ENCODE data around the gene ZNF488.
A peak's percentile ranks its signal among the peaks of the same experiment; 100 is the strongest.

ZNF488 gene

GRCh38 chr10:47348661-47349470 lies 35.2 kb downstream of the ZNF488 start:
- no peak for DNase-seq

- DNase-seq: no peak
Observed at GRCh38 chr10:47348138-47348651, 35.9 kb downstream of the ZNF488 start, which contains the start of gene RBP3. Gene RBP3 (plus strand): TSS chr10:47348363. CDS start chr10:47348485, 122 bp downstream.

- DNase-seq: no peak
Observed at GRCh38 chr10:47347303-47347675, 36.8 kb downstream of the ZNF488 start.

- DNase-seq: no peak
Observed at GRCh38 chr10:47346581-47347302, 37.4 kb downstream of the ZNF488 start.

DNA sequence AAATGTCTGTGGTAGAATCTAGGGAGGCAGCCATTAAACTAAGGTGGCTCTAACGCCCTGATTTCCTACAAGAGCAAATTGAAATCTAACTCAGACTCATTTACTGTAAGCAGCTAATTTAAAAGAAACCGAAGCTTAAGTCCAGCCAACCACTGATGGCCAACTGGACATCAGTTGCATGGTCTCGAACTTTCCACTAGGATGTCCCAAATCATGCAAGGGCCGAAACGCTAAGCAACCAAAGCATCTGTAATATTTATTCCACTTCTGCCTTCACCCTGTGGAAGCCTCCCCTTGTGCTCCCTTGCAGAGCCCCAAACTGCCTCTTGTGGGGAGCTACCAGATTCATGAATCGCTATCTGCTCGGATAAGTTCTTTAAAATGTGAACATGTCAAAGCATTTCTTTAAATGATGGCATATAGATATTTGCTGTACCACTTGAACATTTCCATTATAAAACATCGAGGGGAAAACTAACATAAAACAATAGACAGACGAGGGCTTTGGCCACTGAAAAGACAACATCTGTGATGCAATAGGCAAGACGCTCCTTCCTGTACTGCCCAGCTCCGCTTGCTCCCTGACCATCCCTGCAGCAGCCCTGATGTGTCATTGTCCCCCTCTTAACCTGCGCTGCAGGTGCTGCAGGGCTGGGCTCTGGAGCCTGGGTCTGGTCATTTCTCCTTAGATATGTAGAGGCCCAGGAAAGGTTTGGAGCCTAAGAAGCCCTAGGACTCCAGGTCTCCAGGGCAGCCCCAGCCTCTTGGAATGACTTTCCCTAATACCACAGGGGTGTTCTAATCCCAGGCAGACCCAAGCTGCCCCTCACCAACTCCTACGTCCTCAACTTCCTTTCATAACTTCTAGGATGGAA lies 38.9 kb downstream of the ZNF488 start:
- no peak for DNase-seq

- peak; percentile 84 for DNase-seq
Observed at GRCh38 chr10:47340608-47341170, 43.4 kb downstream of the ZNF488 start.

DNA sequence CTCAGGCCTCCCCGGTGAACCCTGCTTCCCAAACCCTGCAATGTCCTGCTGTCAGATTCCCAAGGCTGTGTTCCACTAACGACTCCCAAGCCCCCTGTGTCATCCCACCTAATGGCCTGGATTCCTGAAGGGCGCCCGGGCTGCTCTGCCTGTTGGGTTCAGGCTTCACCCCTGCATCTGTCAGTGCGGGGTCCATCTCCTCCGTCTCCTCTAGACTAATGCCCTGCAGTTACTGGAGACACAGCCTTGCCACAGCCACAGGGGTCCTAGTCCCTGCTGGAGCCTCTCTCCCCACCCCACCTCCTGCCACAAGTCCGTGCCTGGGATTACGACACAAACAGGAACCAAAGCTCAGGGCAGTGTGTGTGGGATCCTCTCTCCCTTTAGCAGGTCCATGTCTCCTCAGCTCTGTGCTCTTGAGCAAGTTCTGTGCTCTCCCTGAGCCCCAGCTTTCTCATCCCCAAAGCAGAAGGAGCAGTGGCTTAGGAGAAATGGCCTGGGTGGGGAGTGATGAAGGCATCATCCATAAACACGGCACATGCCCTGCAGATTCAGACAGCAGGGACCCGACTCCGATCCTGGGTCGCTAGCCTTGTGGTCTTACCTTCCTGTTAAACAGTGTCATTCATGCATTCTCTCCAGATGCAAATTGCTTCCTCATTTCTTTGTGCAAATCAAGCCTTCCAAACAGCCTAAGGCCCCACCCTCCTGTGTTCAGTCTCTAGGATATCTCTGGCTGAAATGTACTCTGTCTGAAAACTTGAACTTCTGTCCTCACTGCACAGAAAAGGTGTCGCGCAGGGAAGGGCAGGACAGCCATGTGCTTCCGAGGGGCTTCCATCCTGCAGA lies 44.1 kb downstream of the ZNF488 start:
- DNase-seq: no peak

DNA sequence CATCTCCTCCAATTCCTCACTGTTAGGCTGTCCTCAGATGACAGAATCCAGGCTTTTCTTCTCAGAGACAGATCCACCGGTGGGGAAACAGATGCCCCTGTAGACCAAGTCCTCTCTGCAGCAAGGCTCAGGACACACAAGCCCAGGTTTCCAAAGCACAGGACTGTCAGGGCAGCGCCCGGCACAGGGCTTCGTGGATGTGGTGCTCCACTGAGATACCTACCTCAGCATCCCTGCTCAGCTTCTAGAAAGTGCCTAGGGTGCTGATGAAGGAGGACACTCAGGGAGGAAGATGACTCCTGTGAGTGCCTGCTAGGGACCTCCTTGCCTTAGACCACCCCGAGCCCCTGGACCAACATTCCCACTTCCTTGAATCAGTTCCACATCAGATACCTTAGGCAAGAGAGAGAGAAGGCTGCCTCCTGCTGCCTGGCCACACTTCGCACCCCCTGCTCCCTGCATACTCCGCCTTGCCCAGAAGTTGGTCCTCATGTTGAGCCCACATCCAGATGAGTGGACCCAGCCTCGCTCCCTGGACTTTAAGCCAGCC lies 44.8 kb downstream of the ZNF488 start:
- DNase-seq: no peak

DNA sequence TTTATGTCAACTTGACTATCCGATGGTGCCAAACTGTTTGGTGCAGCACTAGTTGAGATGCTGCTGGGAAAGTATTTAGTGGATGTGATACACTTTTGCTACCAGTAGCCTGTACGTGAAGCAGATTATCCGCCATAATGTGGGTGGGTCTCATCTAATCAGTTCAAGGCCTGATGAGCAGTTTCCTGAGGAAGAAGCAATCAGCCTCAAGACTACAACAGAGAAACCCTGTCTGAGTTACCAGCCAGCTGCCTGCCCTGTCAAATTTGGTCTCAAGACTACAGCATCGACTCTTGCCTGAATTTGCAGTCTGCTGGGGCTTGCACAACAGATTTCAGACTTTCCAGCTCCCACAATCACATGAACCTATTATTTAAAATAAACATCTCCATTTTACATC lies 46.8 kb downstream of the ZNF488 start:
- no peak for DNase-seq

- DNase-seq: no peak
Observed at GRCh38 chr10:47336387-47337134, 47.5 kb downstream of the ZNF488 start.

DNA sequence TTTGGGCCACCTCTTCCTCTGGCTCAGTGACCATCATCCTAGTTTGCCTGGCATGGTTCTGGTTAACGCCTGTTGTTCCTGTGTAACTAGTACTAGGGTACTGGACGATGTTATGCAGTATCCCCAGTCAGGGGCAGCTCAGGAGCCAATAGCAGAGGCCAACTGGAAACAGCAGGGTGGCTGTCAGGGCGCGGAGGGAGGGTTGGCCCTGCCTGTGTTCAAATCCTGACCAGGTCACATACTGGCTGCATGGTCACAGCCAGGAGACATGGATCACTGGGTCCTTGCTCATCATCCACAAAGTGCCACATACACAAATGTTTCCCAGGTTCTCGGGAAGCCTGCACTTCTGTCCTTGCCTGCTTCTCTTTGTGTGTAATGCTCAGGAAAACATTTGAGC lies 48.2 kb downstream of the ZNF488 start:
- DNase-seq: no peak

- DNase-seq: no peak
Observed at GRCh38 chr10:47334466-47335295, 49.4 kb downstream of the ZNF488 start.

DNA sequence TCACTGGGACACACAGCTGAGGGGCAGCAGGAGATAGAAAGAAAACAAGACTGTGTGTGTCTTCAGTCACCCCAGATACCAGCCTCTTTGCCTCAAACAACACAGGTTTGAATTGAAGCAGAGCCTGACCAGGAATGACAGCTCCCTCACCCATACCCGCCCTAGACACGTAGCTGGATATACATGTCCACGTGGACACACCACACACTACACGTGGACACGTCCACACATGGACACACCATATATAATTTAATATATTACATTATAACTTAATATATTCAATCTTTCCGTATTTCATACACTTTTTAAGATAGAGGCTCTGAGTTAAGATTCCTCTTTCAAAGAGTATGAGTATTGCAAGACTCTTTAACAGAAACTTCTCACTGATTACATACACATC lies 50.6 kb downstream of the ZNF488 start:
- DNase-seq: no peak

DNA sequence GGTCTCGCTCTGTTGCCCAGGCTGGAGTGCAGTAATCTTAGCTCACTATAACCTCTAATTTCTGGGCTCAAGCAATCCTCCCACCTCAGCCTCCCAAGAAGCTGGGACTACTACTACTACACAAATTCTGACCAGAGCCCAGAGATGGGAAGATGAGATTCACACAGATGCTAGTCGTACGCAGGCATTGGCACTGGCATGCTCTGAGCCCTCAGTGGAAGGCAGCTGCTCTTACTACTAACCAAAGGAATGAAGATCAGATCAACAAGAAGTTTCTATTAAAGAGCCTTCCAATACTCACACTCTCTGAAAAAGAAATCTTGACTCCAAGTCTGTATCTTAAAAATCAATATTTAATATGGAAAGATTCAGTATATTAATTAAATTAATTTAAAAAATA lies 51.1 kb downstream of the ZNF488 start:
- DNase-seq: no peak

- no peak for DNase-seq
Observed at GRCh38 chr10:47332371-47332770, 51.7 kb downstream of the ZNF488 start.

GRCh38 chr10:47331954-47332353 lies 52.1 kb downstream of the ZNF488 start:
- DNase-seq: no peak

DNA sequence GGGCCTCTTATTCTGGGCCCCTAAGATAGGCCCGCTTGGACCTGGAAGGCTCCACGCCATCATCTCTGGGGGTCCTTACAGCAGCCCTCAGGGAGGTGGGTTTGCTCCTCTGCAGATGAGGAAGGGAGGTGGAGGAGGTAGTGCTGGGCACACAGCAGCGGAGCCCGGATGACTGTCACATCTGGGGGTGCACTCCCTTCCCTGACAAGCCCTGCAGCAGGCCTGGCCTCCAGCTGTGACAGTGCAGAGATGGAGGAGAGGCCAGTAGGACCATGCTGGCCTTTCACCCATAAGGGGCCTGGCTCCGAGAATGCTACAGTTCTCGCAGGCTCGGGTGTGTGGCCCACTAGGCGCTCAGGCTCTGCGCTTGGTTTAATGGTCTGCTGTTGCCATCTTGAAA lies 52.6 kb downstream of the ZNF488 start:
- no peak for DNase-seq

GRCh38 chr10:47330804-47331203 lies 53.3 kb downstream of the ZNF488 start:
- DNase-seq: no peak

DNA sequence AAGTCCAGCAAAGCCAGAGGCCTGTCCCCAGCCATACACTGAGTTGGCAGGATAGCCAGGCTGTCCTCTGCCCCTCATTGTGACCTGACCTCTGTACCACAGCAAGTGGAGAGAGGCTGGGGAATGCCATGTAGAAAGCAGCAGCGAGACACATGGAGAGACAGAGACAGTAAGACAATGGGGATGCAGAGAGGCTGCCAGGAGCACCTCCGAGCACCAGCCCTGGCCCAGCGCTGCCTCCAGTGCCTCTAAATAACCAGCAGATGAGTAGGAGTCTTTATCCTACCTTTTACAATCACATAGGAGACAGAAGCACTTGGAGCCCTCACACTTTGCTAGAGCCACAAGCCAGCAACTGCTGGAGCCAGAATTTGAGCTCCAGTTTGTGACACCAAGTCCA lies 53.7 kb downstream of the ZNF488 start:
- DNase-seq: no peak

GRCh38 chr10:47329855-47330254 lies 54.2 kb downstream of the ZNF488 start:
- no peak for DNase-seq

All from activated CD4-positive, alpha-beta T cell treated with anti-CD3 and anti-CD28 coated beads for 48 hours (primary cell).